Coronary artery (tissue), 2 donors: ENCODE results near the gene TPSAB1.

ENCODE experiments used
- DNase-seq: peaks from one replicate; pipeline ENCODE4 v3.0.0-alpha.2; 2017; ENCODE audit warnings: low spot score
- H3K27ac ChIP-seq, 2 donors: fragments of 200-600 bp; sonication (generic); one replicate each; pipeline ENCODE4 v1.5.1; 2016 to 2019
- H3K4me3 ChIP-seq: fragments of 200-600 bp; sonication (generic); 2 replicates; pipeline ENCODE4 v1.5.1; 2016; ENCODE audit warnings: mild to moderate bottlenecking, moderate library complexity
- CTCF ChIP-seq: fragments of 200-600 bp; sonication (generic); IDR thresholded peaks from one replicate; pipeline ENCODE4 v1.5.1; 2019; ENCODE audit warnings: antibody characterized with exemption

The TPSAB1 gene

GRCh38 chr16:1202274-1202673 lies 38.2 kb upstream of the TPSAB1 start:
- no peak for TF ChIP-seq CTCF
- DNase-seq = no peak
- no peak overlapping the region for H3K27ac ChIP-seq
- H3K4me3 ChIP-seq = no peak overlapping the region

- Histone ChIP-seq H3K27ac (no peak overlapping the region), H3K4me3 (no peak overlapping the region)
- no peak for TF ChIP-seq CTCF
- no peak for DNase-seq
Measured at GRCh38 chr16:1204933-1205332, 35.6 kb upstream of the TPSAB1 start.

- DNase-seq = no peak
- H3K27ac ChIP-seq = no peak overlapping the region
- no peak for TF ChIP-seq CTCF
- no peak overlapping the region for H3K4me3 ChIP-seq
Measured at GRCh38 chr16:1206326-1206725, 34.2 kb upstream of the TPSAB1 start.

- Histone ChIP-seq H3K4me3 (no peak overlapping the region), H3K27ac (no peak overlapping the region)
- DNase-seq = no peak
- no peak for TF ChIP-seq CTCF
Measured at GRCh38 chr16:1206786-1207185, 33.7 kb upstream of the TPSAB1 start.

GRCh38 chr16:1208239-1208830 lies 32.2 kb upstream of the TPSAB1 start:
- H3K27ac ChIP-seq = no peak overlapping the region
- H3K4me3 ChIP-seq = no peak overlapping the region
- TF ChIP-seq CTCF = no peak
- no peak for DNase-seq

- no peak for DNase-seq
- TF ChIP-seq CTCF = no peak
- no peak overlapping the region for H3K4me3 ChIP-seq
- H3K27ac ChIP-seq = no peak overlapping the region
Measured at GRCh38 chr16:1209081-1209480, 31.4 kb upstream of the TPSAB1 start.

GRCh38 chr16:1210461-1210860 lies 30.0 kb upstream of the TPSAB1 start:
- H3K27ac ChIP-seq = no peak overlapping the region
- no peak overlapping the region for H3K4me3 ChIP-seq
- TF ChIP-seq CTCF = no peak
- no peak for DNase-seq
